Stimulated activated CD8-positive, alpha-beta memory T cell treated with anti-CD3 and anti-CD28 coated beads, Interleukin-7, amount 100 ng/mL, for 4 hours (primary cell): ENCODE measurements around the gene HEBP1.
"Not testable (repeated sequence)": the region's sequence is repeated elsewhere in the genome, so short reads cannot be mapped to it uniquely, and the experiment has no call there.

Source experiments
- DNase-seq, 2 donors: peaks; one replicate each; pipeline ENCODE4 v3.0.0-alpha.2; 2020; ENCODE audit warnings: low read depth in 2 of 2

Gene HEBP1, protein sequence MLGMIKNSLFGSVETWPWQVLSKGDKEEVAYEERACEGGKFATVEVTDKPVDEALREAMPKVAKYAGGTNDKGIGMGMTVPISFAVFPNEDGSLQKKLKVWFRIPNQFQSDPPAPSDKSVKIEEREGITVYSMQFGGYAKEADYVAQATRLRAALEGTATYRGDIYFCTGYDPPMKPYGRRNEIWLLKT

DNA sequence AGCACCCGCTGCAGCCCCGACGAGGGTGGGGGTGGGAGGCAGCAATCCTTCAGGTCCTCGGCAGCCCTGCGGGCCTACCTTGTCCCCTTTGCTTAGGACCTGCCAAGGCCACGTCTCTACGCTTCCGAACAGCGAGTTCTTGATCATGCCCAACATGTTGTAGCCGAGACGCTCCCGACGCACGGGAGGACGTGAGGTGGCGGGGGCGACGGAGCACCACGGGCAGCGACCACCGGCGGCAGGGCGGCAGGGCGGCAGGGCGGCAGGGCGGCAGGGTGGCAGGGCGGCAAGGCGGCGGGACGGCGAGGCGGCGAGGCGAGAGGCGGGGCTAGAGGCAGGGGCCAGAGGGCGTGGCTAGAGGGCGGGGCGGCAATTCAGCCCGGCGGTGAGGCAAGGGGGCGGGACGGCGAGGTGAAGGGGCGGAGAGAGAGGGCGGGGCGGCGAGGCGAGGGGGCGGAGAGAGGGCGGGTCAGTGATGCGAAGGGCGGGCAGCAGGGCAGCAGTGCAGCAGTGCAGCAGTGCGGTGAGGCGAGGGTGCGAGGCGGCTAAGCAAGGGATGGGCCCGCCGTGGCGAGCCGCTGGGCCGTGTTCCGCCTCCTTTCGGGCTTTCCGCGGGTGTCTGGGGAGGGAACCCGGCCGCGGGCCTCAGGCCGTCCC lies at the start of gene HEBP1:
HEBP1 (minus strand) TSS at position 307 of the 657 bp plus-strand sequence; CDS start at position 156, 151 bp downstream.
- peak; percentile 88 to 92 for DNase-seq

DNA sequence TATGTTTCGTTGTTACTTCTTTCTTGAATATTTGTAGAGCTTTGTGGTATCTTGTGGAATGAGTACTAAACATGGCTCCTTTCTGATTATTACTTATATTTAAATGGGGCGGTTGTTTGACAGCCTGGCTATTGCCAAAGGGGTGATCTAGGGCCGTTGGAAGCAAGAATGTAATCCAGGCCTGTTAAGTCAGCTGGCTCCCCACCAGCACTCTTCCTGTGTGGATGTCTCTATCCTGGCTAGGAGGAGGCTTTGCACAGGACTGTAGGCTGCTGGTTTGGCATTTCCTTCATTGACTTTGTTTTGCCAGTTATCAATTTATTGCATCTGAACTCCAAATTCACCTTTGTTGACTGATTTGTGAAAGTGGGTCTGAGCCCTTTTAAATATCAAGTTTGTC lies 49.8 kb upstream of the HEBP1 start:
- no peak for DNase-seq

DNA sequence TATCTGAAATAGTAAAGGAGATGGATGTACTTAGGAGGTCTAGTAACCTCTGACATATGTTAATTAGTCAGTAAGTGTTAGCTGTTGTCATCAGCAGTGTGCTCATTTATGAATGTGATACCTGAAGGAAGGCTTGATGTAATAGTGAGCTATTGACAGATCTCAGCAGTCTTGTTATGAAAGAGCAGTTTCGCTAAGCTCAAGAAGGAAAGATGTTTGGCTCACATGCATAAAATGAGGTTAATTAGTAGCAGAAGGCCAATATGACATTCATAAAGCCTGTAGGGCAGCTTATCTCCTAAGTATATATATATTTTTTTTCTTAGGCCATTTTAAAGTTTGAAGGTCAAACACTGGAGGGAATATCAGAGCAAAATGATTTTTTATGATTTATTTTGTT lies 46.9 kb upstream of the HEBP1 start:
- no peak for DNase-seq

DNA sequence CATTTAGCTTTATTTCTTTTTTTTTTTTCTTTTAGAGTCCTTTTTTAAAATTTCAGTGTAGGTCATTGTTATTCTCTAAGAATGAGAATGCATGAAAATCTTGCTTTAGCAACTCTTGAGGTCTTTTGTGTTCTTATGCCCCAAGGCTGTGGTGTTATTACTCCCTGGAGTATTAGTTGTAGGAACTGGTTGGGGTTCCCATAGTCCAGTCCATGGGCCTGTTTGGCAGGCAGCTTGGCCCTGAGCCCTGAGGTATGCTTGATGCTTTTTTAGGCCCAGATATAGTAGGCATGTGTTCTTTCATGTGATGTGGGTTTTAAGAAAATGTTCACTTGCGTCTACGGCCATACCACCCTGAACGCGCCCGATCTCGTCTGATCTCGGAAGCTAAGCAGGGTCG lies 45.8 kb upstream of the HEBP1 start:
- DNase-seq: no peak

DNA sequence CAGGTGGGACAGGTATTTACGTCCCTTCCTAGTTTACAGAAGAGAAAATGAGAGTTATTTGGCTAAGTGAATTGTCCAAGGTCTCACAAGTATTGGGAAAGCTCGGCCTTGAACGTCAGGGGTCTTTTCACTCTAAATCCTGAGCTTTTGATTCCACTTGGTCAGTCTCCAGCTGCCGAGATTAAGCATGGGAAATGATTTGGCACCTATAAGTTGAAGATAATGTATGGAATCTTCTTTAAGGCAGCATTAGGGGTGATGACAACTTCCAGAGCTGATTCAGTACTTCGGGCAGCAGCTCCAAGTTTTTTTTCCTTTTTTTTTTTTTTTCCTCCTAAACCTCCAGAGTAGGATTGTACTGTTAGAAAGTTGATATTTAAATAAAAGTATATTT lies 44.8 kb upstream of the HEBP1 start:
- DNase-seq: no peak

DNA sequence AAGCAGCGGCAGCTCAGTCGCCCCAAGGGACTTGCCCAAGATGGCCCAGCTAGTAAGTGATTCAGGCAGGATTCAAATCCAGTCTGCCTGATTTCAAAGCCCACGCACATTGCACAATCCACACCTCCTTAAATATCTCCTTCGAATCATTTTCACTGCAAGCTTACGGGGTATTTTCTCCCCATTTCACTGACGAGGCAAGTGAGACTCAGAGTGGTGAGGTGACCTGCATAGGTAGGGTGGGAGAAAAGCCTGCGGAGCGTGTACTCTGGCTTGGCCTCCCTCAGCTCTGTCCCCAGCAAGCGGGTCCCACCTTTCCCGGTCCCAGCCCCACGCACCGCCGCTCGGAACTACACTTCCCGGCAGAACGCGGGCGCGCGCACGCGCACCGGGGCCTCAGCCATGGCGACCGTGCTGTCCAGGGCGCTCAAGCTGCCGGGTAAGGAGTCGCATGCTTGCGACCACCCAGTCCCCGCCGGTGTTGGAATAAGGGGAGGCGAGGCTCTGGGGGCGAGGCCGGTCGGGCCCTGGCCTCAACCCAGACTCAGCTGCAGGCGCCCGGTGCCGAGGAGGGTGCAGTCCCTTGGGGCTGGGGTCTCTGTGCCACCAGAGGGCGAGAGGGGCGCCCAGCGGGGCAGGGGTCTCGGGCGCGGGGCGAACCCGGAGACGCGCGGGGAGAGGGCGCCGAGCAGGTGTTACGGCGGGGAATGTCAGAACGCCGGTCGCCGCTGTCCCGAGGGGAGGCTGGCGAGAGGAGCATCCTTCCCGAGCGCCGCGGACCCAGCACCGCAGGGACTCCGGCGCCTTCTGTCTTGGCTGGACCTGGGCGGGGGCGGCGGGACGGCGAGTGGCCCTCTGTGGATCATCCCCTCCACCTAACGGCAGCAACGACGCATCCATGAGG lies 44.2 kb upstream of the HEBP1 start, which contains the start of gene FAM234B:
FAM234B (plus strand) TSS at position 380 of the 904 bp plus-strand sequence; CDS start at position 403, 23 bp downstream.
- peak; percentile 46 to 67 for DNase-seq

DNA sequence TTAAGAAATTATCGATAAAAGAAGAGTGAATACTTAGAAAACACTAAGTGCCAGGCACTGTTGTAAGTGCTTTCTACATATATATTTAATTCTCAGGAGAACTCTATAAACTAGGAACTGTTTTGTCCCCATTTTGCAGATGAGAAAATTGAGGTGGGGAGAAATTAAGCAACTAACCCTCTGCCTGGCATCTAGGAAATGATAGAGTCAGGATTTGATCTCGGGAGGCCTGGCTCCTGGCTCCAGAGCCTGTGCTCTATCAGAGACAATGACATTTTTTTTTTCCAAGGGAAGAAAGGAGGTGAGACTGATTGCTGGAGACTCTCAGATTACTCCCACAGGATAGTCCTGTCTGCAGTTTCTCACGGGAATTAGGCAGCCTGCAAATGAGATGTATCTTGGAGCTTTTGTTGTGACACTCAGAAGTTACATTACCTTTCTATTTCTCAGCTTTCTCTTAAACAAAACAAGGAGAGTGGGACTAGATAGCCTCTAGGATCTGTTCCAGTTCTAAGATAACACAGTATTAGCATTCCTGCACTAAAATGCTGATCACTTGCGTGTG lies 42.7 kb upstream of the HEBP1 start:
- no peak for DNase-seq

DNA sequence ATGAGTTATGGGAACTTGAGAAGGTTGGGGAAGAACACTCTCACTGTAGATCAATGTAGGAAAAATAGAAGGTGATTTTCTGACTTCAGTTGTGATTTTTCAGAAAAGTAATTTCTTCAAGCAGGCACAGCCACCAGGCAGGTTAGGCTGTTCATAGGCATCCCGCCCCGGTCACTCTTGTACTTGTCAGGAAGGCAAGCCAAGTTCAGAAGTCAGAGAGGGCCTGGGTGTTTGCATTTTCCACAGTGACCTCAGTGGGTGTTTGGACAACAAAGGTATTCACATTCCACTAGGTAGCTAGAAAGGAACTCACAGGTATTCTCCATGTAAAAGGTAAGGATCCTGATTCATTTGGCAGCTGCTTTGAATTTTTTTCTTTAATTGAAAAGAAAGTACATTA lies 41.2 kb upstream of the HEBP1 start:
- no peak for DNase-seq

DNA sequence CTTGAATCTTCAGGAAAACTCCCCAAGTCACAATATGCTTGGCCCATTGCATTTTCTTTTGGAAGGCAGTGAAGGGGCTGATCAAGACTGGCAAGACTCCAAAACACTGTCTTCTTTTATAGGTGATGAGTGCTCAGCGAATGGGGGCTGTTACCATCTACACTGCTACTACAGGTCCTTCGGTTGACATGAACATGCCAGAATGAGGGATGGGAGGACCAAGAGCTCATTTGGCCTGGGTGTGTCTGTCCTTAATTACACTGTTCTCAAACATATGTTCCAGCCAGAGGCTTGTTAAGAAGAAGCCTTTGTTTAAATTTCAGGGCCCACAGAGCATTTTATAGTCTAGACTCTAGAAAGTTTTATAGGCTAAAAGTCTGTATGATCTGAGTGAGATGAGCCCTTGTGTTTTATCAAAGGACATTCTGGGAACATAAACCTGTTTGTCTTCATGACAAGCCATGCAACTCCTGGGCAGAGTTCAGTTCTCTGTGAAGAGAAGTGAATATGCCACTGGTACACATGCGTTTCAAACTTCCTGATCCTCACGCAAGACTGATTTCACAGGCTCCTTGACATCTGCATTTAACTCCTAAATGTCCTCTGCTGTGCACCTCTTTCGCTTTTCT lies 39.4 kb upstream of the HEBP1 start:
- no peak for DNase-seq

DNA sequence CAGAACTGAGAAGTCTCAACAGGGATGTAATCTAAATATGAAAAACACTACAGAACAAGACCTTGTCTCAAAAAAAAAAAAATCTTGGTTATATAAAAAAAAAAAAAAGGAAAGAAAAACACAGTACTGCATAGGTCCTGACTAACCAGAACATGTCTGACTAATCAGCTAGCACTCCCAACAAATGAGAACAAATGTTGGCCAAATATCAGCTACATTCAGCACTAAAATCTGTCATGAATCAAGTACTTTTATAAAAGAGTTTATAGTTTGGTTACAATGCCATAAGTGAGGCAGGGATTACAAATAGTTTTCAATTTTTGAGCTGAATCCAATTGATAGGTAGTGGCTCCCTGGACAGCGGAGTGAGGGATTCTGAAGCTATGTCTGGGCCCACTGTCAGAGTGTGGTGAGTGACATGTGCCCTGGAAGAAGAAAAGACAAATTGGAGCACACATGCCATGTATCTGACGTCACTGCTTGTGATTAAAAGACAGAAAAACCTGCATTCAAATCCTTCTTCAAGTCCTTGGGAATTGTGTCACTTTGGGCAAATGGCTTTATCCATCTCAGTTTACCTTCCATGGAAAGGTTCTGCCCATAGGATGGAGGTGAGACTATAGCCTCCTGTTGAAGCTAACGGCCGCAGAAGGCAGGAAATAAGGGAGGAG lies 38.6 kb upstream of the HEBP1 start:
- no peak for DNase-seq

DNA sequence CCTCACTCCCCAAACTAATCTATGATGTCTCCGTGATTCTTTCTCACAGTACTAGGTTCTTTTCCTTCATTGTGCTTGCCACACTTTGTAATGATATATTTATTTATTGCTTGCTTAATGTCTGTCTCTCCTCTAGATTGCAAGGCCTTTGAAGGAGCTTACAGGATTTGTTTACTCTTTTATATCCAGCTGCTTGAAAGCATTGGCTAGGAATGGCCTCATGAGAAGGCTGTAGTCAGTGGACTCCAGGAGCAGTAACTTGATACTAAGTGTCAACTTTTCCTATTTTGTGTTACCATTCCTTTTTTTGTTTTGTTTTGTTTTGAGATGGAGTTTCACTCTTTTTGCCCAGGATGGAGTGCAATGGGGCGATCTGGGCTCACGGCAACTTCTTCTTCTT lies 36.8 kb upstream of the HEBP1 start:
- DNase-seq: no peak

DNA sequence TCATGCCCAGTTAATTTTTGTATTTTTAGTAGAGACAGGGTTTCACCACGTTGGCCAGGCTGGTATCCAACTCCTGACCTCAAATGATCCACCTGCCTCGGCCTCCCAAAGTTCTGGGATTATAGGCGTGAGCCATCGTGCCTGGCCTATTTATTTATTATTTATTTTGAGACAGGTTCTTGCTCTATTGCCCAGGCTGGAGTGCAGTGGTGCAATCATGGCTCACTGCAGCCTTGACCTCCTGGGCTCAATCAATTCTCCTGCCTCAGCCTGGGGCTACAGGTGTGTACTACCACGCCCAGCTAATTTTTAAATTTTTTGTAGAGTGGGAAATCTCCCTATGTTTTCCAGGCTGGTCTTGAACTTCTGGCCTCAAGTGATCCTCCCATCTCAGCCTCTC lies 35.3 kb upstream of the HEBP1 start:
- not testable (repeated sequence) for DNase-seq

DNA sequence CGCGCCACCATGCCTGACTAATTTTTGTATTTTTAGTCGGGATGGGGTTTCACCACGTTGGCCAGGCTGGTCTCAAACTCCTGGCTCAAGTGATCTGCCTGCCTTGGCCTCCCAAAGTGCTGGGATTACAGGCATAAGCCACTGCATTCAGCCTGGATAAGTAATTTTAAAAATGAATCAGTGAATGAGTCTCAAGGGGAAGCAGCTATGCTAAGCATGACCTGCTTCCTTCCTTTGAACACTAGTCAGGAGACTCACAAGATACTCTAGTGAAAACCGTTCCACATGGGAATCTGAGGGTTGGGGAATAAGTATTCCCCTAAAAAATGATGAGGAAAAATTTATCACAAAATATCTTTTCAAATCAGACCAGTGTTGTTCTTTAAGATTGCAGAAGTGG lies 33.4 kb upstream of the HEBP1 start:
- no peak for DNase-seq

DNA sequence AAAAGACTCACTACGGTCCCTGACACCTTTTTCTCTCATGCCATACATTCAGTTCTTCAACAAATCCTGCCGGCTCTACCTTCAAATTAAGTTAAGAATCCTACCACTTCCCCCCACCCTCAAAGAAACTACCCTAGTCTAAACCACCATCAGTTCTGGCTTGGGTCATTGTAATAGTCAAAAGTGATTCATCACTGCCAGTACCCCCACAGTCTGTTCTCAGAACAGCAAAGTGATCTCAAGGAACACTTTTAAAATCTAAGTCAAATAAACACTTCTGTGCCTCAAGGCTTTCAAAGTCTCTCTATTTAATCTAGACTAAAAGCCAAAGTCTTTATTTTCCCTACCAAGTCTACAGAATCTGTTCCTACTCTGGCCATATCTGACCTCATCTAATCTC lies 32.1 kb upstream of the HEBP1 start:
- no peak for DNase-seq

DNA sequence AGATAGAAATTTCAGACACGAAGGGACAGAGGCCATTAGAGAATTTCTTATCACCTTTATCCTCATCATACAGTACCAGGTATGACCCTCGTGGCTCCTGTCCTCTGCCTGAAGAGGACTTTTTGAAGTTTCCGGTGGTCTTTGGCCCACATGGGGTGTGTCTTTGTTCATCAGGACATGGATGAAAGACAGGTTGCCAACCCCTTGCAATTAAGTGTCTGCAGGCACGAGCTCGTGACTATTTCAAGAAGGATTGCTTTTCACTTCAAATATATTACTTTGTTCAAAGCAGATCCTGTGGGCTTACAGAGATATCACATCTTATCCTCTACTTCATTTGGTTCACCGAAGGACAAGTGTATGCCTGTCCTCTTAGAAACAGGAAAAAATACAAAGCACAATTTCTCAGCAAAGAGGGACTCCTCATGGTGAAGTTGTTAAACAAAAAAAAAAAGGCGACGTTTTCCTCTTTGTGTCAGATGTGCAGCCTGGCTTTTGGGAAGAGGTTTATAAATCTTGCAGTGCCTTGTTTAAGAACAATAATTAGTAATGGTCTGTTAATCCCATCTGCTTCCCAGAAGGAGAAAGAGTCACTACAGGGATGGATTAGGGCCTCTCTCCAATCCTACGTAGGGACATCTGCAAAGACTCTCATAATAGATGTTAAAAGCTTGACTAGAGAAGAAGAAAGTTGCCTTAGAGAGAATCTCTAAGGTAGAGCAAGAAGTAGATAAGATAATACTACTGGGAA lies 30.7 kb upstream of the HEBP1 start:
- no peak for DNase-seq

DNA sequence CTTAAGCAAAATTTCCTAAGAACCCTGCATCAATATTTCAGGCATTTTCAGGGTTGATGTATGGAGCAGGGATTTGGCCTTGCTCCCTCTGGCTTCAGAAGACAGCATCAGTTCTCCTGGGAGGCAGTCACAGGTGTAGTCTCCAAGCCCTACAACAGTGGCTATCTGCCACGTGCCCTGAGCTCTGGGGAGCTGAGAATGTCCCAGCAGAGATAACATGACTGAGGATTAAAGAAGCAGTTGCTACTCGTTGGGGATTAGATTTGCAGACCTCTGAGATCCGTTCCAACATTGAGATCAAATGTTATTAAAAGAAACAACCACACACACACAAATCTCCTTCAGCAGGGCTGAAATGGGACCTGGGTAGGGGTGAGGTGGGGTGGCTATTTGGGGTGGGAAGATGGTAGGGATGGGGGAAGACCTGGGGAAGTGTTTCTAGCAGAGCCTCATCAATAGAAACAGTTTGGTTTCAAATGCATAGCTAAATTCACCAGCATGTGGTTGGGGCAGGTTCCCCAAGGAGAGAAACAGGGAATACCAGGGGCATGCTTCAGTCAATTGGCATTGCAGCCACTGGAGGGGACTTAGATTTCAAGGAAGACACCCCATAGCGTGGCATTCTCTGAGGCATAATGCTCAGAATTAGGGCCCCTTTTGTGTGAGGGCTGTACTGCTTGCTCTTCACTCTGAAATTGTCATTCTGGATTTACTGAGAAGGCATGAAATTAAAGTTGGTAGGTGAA lies 28.9 kb upstream of the HEBP1 start:
- no peak for DNase-seq

DNA sequence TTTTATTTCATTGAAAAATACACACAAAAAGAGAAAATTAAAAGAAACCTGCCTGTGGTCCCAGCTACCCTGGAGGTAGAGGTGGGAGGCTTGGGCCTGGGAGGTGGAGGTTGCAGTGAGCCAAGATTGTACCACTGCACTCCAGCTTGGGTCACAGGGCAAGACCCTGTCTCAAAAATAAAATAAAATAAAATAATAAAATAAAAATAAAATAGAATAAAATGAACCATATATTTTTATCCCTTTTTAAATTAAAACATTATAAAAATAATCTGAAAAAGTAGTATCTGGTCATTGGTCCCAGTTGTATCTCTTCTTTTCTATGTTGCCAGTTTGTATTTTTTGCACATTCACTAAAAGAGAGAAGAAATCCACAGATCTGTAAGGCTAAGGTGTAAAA lies 27.4 kb upstream of the HEBP1 start:
- DNase-seq: no peak

DNA sequence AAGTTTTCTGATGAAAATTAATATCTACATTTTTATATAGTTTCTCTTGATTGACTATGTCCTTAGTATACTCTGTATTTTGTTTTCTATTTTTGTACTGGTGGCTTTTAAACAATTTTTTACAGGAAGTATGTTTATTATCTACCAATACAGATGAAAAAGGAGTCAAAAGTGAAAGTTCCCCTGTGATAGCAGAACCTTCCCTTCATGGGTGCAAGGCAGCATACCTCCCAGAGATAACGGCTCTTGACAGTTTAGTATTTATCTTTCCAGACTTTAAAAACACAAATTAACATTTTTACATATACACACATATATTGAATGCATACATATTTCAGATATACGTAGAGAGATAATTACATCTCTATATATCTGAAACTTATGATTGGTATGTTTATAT lies 27.0 kb upstream of the HEBP1 start:
- no peak for DNase-seq

DNA sequence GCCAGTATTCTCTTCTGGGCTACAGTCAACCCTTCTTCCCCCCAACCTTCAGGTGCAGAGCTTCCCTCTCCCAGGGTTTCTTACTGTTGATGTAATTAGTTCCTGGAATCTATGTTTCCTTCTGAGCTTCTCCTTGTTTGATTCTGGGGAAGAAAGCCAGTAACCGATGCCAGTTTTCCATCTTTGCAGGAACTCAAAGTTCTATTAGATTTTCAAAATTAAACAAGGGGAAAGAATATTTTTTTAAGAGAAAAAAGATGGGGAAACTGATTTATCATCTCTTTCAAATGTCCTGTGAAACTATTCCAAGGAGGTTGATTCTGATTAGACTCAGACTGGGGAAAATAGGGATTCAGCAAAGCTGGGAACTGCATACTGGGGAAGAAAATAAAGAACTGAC lies 26.2 kb upstream of the HEBP1 start:
- no peak for DNase-seq

DNA sequence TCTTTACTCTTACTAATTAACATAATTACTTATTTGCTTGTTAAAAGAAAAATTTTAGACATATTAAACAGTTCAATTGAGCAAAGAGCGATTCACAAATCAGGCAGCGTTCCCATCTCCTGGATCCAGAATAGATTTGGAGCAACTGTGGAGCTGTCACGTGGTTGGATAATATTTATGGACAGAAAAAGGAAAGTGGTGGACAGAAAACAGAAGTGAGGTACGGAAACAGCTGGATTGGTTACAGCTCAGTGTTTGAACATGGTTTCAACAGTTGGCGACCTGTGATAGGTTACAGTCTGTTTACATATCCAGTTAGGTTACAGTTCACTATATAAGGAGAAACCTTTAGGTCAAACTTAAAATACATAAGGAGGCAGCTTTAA lies 24.5 kb upstream of the HEBP1 start:
- DNase-seq: no peak
